GM19463 (cell line): ENCODE data around the gene MARS1.

ENCODE experiments used
- ATAC-seq: cut with Tn5 transposase; IDR thresholded peaks from one replicate; pipeline ENCODE4 v1.9.1; 2021; ENCODE audit warnings: mild to moderate bottlenecking, moderate library complexity; ENCODE audit not compliant: unreplicated experiment

Gene MARS1

GRCh38 chr12:57526477-57527126, 38.7 kb downstream of the MARS1 start:
- no peak for ATAC-seq

GRCh38 chr12:57527184-57527583, 39.3 kb downstream of the MARS1 start:
- ATAC-seq, result no peak

- ATAC-seq, result no peak
Observed at GRCh38 chr12:57528176-57528575, 40.3 kb downstream of the MARS1 start.

DNA sequence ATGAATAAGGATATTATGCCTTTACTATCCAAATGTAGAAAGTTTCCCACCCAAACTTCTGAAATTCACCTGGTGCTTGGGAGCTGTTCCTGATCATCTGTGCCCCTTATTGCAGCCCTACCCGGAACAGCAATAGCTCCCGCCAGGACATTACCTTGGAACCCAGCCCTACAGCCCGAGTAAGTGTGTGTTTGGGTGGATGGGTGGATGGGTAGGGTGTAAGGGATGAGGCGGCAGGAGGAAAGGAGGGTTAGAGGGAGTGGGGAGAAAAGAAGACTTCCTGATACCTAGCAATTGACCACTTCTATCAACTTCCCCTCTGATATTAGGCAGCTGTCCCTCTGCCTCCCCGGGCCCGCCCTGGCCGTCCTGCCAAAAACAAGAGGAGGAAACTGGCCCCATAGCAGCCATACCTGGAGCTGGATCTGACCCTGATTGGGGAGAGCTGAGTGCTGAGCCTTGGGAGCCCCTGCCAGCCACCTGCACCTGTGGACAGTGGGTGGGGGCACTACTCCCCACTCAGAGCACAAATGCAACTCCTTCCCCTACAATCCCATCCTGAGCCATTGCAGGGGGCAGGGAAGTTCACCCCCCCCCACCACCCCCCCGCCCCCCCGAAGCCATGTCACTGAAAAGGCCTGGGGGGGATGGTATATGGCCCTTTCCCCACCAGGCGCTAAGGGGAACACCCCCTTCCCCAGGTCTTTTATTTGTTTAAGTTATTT, 41.1 kb downstream of the MARS1 start:
- no peak for ATAC-seq

DNA sequence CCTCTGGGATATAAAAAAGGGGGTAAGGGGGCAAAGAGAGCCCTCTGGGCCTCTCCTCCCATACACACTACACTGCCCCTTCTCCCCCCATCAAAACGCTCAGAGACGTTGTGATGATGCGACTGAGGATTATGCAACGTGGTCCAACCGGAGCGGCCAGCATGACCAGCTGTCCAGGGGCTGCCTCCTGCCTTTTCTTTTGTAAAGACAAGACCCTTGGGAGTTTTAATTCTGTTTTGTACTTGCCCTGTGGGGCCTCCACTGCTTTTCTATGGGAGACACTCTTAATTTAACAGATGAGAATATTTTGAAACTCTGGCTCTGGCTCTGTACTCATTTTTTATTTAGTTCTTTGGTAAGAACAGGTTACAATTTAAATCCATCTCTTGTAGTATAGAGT, 42.0 kb downstream of the MARS1 start:
- no peak for ATAC-seq

DNA sequence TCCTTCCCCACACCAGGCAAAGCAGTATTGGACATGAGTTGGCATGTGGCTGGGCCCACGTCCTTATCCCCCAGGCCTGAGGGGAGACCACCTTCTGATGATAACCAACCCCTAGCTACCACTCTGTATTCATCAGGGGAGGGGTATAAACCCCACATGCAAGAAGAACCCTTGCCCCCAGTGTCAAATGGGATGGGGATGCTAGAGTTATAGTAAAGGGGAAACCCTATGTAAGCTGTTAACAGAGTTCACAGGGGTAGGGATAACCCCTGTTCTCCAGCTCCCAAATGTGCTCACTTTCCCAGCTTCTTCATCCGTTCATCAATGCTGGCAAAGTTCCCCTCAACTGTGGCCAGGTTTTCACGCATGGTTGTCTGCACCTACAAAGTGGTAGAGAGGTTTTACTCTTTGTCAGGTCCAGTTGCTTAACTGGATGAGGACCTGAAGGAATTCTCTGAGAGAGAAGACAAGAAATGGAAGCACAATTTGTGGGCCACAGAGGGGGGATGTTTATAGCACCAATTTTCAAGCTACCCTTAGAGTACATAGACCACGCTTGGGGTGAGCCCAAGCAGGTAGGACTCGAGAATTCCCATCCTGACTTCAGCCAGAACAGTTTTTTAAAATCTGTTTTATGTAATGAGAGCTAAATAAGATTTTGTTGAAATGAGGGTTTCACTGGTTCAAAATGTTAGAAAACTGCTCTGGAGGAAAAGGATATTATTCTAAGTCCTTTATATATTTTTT, 42.7 kb downstream of the MARS1 start:
- no peak for ATAC-seq

- no peak for ATAC-seq
Observed at GRCh38 chr12:57531836-57532235, 44.0 kb downstream of the MARS1 start.

DNA sequence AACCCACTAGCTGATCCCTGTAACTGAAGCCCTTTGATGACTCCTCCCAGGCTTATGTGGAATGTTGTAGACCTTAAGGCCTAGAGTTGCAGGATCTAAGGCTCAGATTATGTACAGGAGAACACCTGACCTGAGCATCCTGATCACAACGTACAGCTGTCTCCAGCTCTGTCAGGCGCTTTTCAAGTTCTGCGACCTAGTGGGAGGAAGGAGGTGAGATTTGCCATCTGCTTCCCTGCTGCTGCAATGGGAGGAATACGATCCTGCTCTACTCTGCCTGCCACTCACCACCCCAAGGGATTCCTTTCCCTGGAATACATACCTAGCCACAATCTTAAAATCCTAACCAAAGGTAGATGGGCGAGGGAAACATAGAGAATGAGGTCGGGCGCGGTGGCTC, 45.2 kb downstream of the MARS1 start:
- ATAC-seq, result no peak

DNA sequence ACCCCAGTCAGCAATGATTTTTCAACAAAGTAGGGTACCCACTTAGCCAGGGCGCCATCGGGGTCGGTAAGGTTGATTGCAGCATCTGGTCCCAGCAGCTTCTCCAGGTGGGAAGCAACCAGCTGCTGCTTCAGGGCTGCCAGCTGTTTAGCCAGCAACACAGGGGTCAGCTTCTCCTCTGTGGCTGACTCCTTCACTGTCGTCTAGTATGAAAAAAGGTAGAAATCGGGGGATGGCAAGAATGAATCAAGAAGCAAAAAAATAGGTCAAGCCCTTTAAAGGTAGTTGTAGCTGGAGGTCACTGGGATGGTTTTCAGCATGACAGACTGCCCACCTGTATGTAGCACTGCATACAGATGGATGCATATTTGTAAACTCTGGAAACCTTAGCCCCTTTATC, 46.4 kb downstream of the MARS1 start:
- ATAC-seq, result no peak

- ATAC-seq, result no peak
Observed at GRCh38 chr12:57534991-57535543, 47.2 kb downstream of the MARS1 start.

GRCh38 chr12:57535764-57536596, 48.1 kb downstream of the MARS1 start:
- ATAC-seq, result no peak

DNA sequence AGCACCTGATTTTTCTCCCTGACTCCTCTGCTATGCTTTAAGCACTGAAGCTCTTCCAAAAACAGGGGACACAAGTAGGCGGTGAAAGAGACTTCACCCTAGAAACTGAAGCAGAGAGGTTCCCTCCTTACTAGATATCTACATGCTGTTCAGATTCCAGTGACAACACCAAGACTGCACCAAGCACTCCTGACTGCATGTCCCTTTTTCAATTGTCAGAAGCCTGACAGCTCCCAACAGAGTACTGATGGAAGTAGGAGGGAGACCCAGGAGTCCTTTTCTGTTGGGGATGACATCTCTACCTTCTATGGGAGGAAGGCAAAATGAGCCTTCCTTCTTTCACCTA, 48.7 kb downstream of the MARS1 start:
- no peak for ATAC-seq

GRCh38 chr12:57539134-57539768, 51.4 kb downstream of the MARS1 start:
- ATAC-seq, result no peak

- ATAC-seq, result no peak
Observed at GRCh38 chr12:57541001-57541400, 53.1 kb downstream of the MARS1 start.

- no peak for ATAC-seq
Observed at GRCh38 chr12:57541717-57542116, 53.8 kb downstream of the MARS1 start.

GRCh38 chr12:57543581-57543980, 55.7 kb downstream of the MARS1 start:
- ATAC-seq, result no peak

DNA sequence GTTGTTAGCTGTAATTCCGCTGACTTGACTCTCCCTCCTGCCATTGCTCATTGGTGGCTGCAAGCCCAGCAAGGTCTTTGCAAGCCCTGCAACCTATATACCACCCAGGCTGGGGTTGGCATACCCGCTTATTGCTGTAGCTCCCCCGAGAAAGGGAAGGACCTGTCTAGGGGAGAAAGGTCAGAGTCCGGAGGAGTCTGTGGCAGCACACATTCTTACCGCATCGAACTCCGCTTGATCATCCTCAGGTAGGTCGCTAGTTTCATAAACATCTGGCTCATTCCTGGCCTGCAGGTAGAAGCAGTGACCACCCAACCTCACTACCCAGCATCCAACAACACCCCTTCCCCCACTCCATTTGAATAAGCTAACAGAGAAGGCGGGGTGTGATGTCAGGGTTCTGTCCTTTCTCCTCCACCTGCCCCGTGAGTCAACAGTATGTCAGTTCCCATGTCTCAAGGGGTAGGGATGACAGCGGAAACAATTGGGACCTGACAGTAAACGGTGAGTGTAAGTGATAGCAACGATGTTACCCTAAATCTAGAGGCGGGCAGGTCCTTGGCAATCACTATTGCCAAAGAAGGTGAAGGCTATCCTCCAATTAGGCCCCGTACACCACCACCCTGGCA, 58.1 kb downstream of the MARS1 start:
- ATAC-seq, result no peak

DNA sequence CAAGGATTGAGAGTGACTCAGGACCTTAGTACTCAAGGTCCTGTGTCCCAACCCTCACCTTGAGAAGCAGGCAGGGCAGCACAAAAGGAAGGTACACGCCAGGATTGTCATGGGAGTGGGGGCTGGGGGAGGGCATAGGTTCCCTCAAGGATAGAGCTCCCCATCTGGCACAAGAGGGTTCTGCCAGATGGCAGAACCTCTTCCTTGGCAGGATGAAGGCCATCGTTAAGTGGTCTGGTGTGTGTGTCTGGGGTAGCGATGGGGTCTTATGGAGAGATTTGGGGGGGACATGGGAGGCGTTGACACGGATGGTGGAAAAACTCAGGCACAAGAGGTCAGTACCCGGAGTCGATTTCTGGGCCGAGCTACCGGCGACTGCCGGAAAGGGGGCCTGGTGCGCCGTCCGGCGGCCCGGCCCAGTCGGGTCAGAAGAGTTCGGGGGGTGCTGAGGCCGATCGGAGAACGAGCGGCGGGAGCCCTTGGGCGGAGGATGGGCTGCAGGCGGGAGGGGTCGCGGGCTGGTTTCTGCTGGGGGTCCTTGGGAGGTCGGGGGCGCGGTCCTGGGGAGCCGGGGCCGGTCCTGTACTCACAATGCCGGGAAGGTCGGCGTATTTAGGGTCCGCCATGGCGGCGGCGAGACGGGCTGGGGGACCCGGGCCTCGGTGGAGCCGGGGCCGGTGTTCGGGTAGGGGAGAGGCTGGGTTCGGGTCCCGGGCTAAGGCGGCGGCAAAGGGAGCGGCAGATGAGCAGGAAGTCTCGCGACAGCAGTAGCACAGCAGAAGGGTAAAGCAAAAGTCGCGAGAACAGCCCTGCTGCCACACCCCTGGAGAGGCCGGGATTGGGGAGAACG, 58.8 kb downstream of the MARS1 start, which contains the start of gene DCTN2:
TSS of gene DCTN2 (minus strand) at position 755 of the 850 bp plus-strand sequence. CDS start at position 626, 129 bp downstream.
- ATAC-seq, result peak; percentile 99
